Aorta (tissue), 5 donors: ENCODE data around the gene PRR12. TPM values are rescaled to one million over a fixed set of nuclear protein-coding genes. Genes with fewer than 3 reads are reported as not detected.

ENCODE experiments used
- ATAC-seq: fragments of 200-7000 bp; cut with Tn5 transposase; one replicate; pipeline ENCODE4 v1.9.1; 2022; ENCODE audit warnings: moderate library complexity; ENCODE audit not compliant: low FRiP score
- DNase-seq, 2 donors: peaks; one replicate each; pipeline ENCODE4 v3.0.0-alpha.2; 2020
- H3K27ac ChIP-seq, 2 donors: one replicate each; pipeline ENCODE4 v1.5.1; 2013; ENCODE audit warnings: low read length in 2 of 2, mild to moderate bottlenecking in 2 of 2, moderate library complexity in 2 of 2, control low read depth in 1 of 2, inconsistent platforms in 1 of 2, low read depth in 1 of 2
- H3K27me3 ChIP-seq, 2 donors: one replicate each; pipeline ENCODE4 v1.6.1; 2013; ENCODE audit warnings: control low read depth in 1 of 2, low read length in 1 of 2, mild to moderate bottlenecking in 1 of 2, moderate library complexity in 1 of 2; ENCODE audit not compliant: insufficient read depth in 2 of 2, control insufficient read depth in 1 of 2
- H3K36me3 ChIP-seq, 2 donors: one replicate each; pipeline ENCODE4 v1.6.1; 2013; ENCODE audit warnings: control low read depth in 1 of 2, low read length in 1 of 2, mild to moderate bottlenecking in 1 of 2; ENCODE audit not compliant: insufficient read depth in 2 of 2, control insufficient read depth in 1 of 2
- H3K4me1 ChIP-seq, 2 donors: one replicate each; pipeline ENCODE4 v1.6.1; 2013; ENCODE audit warnings: low read length in 2 of 2, control low read depth in 1 of 2, mild to moderate bottlenecking in 1 of 2, moderate library complexity in 1 of 2; ENCODE audit not compliant: insufficient read depth in 2 of 2, control insufficient read depth in 1 of 2
- H3K4me3 ChIP-seq, 2 donors: one replicate each; pipeline ENCODE4 v1.5.1; 2013; ENCODE audit warnings: low read length in 2 of 2, control low read depth in 1 of 2, mild to moderate bottlenecking in 1 of 2
- H3K9me3 ChIP-seq: one replicate; pipeline ENCODE4 v1.6.1; 2013; ENCODE audit warnings: mild to moderate bottlenecking, low read length; ENCODE audit not compliant: control insufficient read depth
- WGBS, 2 donors: extraction: QIAGEN DNeasy Blood & Tissue Kit; methylation state at CpG; one replicate each; pipeline ENCODE4 v1.1.7; 2013; 5-methylcytosine and 5-hydroxymethylcytosine counted together
- intact Hi-C, 2 donors: fragments of 100-400 bp; cut with DNase I; formaldehyde crosslinking; loops; one replicate each; pipeline versions ENCODE4 v1.14.2 to v1.15.0; 2022
- polyA plus RNA-seq, 2 donors: library from polyadenylated mRNA; stranded (reverse); fragments of 200-250 nt; gene quantifications; one replicate each; pipeline ENCODE4 v1.2.3, GENCODE V29; 2013
- total RNA-seq, 2 donors: library from RNA; stranded (reverse); fragmentation: NEBNext Ultra II Directional; extraction: Animal tissue kit (Norgen Biotek cat#: 25700); gene quantifications; one replicate each; pipeline ENCODE4 v1.2.1, GENCODE V29; 2021
- donor health status: healthy with polysubstance abuse.
- donor health status: Bipolar disorder and iron deficiency.
- donor health status: DM: no; HTN: no; CAD: no.
- donor health status: DM: no; HTN: no; CAD: no.
- donor health status: DM: yes; HTN: yes; CAD: no.

The PRR12 gene
- total and polyA plus RNA-seq, 4 donors: 2.6 to 31.3 (median 15.1) TPM

DNA sequence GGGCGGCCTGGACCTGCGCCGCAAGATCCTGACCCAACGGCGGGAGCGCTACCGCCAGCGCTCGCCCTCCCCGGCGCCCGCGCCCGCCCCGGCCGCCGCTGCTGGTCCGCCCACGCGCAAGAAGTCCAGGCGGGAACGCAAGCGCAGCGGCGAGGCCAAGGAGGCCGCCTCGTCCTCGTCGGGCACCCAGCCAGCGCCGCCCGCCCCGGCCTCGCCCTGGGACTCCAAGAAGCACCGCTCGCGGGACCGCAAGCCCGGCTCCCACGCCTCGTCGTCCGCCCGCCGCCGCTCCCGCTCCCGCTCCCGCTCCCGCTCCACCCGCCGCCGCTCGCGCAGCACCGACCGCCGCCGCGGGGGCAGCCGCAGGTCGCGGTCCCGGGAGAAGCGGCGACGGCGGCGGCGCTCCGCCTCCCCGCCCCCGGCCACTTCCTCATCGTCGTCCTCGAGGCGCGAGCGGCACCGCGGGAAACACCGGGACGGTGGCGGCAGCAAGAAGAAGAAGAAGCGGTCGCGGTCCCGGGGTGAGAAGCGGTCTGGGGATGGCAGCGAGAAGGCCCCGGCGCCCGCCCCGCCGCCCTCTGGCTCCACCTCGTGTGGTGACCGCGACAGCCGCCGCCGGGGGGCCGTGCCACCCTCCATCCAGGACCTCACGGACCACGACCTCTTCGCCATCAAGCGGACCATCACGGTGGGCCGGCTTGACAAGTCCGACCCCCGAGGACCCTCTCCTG lies 61.0 kb downstream of the PRR12 start:
- 94 to 96% methylated on average over 91 to 110 of the region's 110 CpGs for WGBS, 2 donors
- Histone ChIP-seq H3K36me3 (no peaks in the 10 kb centered on the region), H3K4me1 (no peaks in the 10 kb centered on the region), H3K27ac (no peak overlapping the region), H3K9me3 (no peaks in the 10 kb centered on the region), H3K27me3 (no peaks in the 10 kb centered on the region), H3K4me3 (no peak overlapping the region)
- ATAC-seq: no peak
- intact Hi-C loops: no loop called here
- peak in 1 of 2 donors; percentile 75 for DNase-seq

DNA sequence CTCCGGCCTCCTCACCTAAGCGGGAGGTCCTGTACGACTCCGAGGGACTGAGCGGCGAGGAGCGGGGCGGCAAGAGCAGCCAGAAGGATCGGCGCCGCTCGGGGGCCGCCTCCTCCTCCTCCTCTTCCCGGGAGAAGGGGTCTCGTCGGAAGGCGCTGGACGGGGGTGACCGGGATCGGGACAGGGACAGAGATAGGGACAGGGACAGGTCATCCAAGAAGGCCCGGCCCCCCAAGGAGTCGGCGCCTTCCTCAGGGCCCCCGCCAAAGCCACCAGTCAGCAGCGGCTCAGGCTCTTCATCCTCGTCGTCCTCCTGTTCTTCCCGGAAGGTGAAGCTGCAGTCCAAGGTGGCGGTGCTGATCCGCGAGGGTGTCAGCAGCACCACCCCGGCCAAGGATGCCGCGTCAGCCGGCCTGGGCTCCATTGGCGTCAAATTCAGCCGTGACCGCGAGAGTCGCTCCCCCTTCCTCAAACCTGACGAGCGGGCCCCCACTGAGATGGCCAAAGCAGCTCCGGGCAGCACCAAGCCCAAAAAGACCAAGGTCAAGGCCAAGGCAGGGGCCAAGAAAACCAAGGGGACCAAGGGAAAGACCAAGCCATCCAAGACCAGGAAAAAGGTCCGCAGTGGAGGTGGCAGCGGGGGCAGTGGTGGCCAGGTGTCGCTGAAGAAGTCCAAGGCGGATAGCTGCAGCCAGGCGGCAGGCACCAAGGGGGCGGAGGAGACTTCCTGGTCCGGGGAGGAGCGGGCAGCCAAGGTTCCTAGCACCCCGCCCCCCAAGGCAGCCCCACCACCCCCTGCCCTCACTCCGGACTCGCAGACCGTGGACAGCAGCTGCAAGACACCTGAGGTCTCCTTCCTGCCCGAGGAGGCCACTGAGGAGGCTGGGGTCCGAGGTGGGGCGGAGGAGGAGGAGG lies 61.8 kb downstream of the PRR12 start:
- ATAC-seq: no peak
- intact Hi-C loops: no loop called here
- Histone ChIP-seq H3K4me3 (no peak overlapping the region), H3K9me3 (no peaks in the 10 kb centered on the region), H3K4me1 (no peaks in the 10 kb centered on the region), H3K27ac (no peak overlapping the region), H3K36me3 (no peaks in the 10 kb centered on the region), H3K27me3 (no peaks in the 10 kb centered on the region)
- WGBS, 2 donors: 92% methylated on average over 52 to 58 of the region's 58 CpGs
- peak in 1 of 2 donors; percentile 70 for DNase-seq

DNA sequence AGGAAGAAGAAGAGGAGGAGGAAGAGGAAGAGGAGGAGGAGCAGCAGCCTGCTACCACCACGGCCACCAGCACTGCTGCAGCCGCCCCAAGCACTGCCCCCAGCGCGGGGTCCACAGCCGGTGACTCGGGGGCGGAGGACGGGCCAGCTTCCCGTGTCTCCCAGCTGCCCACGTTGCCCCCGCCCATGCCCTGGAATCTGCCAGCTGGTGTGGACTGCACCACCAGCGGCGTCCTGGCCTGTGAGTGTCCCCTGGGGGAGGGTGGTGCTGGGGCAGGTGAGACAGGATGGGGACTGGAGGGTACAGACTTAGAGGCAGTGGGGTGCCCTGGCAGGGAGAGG lies 62.5 kb downstream of the PRR12 start:
- H3K27ac ChIP-seq: no peak overlapping the region
- 80 to 85% methylated on average over 13 of the region's 13 CpGs for WGBS, 2 donors
- ATAC-seq: no peak

DNA sequence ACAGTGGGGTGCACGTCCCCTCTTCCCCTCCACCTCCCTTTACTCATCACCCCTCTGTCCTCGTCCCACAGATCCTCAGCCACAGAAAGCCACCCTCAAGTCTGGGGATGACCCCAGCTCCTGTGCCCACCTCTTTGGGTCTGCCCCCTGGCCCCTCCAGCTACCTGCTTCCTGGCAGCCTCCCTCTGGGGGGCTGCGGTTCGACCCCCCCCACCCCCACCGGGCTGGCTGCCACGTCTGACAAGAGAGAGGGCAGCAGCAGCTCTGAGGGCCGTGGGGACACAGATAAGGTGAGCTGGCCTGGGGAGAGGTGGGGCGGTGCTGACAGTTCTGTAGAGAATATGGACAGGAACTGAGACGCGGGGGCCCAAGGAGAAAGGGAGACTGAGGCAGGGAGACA lies 63.6 kb downstream of the PRR12 start:
- ATAC-seq (no peak), DNase-seq (peak in 1 of 2 donors; percentile 67)
- H3K36me3 ChIP-seq: peaks cover 0 to 2% of the 10 kb centered on the region in 2 donors
- WGBS, 2 donors: 78 to 82% methylated on average over 10 of the region's 10 CpGs
- no peaks in the 10 kb centered on the region for H3K27me3 ChIP-seq
- no peaks in the 10 kb centered on the region for H3K9me3 ChIP-seq
- no peak overlapping the region for H3K4me3 ChIP-seq
- intact Hi-C loops: no loop called here
- no peaks in the 10 kb centered on the region for H3K4me1 ChIP-seq
- no peak overlapping the region for H3K27ac ChIP-seq

More for the DNA sequence above, 62.5 kb downstream of the PRR12 start:
- peak in 1 of 2 donors; percentile 70 for DNase-seq
- H3K27me3 ChIP-seq: no peaks in the 10 kb centered on the region
- H3K4me3 ChIP-seq: no peak overlapping the region
- H3K9me3 ChIP-seq: no peaks in the 10 kb centered on the region
- no peaks in the 10 kb centered on the region for H3K36me3 ChIP-seq
- intact Hi-C loops: no loop called here
- H3K4me1 ChIP-seq: no peaks in the 10 kb centered on the region

DNA sequence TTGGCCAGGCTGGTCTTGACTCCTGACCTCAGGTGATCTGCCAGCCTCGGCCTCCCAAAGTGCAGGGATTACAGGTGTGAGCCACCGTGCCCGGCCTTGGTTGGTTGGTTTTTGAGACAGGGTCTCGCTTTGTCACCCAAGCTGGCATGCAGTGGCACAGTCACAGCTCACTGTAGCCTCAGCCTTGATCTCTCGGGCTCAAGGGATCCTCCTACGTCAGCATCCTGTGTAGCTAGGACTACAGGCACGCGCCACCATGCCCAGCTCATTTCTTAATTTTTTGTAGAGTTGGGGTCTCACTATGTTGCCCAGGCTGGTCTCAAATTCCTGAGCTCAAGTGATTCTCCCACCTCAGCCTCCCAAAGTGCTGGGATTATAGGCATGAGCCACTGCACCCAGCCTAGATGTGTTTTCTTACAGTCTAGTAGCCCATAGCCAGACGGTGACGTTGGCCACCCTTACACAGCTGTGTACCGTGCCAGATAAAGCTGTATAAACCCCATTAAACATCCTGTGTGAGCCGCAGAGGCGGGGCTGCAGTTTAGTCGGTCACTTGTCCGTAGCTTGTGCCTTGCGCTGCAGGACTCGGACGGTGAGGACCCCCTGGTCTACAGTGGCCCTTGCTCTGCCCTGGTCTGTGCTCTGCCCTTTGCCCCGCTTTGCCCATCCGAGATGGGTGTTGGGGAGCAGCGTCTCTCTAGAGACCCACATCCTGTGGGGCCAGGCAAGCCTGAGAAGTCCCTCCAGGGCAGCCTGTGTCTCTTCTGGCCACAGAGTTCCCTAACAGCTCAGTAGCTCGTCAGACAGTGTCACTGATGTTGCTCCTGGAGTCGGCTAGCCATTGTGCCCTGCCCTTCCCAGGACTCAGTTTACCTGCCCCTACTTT lies 64.8 kb downstream of the PRR12 start:
- Histone ChIP-seq H3K27me3 (no peaks in the 10 kb centered on the region), H3K9me3 (no peaks in the 10 kb centered on the region), H3K36me3 (peaks cover 0 to 2% of the 10 kb centered on the region in 2 donors), H3K27ac (no peak overlapping the region), H3K4me1 (no peaks in the 10 kb centered on the region), H3K4me3 (no peak overlapping the region)
- no peak for DNase-seq
- WGBS, 2 donors: 75 to 76% methylated on average over 23 of the region's 23 CpGs
- ATAC-seq: no peak
- intact Hi-C loops: no loop called here

DNA sequence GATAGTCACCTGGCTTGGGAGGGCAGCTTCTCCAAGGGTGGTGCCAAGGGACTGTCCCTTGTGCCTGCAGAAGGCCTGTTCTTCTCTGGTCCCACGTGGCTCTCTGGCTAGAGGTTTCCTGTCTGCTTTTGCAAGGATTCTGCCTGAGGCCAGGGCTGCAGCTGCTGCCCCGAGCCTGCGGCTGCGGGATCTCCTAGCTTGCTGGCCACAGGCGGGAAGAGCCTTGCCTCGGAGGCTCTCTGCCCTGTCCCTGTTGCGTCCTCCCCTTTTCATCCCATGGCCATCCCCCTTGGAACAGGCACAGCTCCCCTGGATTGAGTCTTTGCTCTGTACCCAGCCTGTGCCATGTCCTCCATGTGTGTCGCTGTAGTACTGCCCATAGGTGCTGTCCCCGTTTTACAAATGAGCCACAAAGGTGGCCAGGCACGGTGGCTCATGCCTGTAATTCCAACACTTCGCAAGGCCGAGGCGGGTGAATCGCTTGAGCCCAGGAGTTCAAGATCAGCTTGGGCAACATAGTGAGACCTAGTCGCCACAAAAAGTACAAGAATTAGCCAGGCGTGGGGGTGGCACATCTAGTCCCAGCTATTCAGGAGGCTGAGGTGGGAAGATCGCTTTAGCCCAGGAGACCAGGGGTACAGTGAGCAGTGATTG lies 65.6 kb downstream of the PRR12 start:
- Histone ChIP-seq H3K27ac (no peak overlapping the region), H3K9me3 (no peaks in the 10 kb centered on the region), H3K27me3 (no peaks in the 10 kb centered on the region), H3K36me3 (peaks cover 0 to 2% of the 10 kb centered on the region in 2 donors), H3K4me1 (no peaks in the 10 kb centered on the region), H3K4me3 (no peak overlapping the region)
- DNase-seq (no peak), ATAC-seq (no peak)
- 87 to 90% methylated on average over 17 of the region's 17 CpGs for WGBS, 2 donors
- intact Hi-C loops: no loop called here

DNA sequence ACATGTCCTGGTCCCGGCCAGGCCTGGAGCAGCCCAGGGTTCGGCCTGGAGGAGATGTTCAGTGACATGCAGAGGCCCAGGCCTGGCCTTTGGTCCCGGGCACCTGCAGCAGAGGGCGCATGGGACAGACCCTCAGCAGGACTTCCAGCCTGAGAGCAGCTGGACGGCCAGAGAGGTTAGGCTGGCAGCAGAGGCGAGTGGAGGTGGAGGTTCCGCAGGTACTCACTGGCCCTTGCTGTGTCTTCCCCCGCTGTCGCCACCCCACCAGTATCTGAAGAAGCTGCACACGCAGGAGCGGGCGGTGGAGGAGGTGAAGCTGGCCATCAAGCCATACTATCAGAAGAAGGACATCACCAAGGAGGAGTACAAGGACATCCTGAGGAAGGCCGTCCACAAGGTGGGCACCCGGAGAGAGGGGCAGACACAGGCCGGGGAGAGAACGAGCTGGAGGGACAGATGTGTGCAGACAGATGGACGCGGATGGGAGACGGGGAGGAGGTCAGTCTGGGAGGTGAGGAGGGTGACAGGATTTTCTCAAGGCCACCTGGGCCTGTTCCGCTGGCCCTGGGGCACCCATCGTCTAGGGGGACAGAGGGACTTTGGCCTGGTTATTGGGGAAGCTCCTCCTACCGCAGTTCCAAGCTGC lies 66.6 kb downstream of the PRR12 start:
- peaks cover 0 to 2% of the 10 kb centered on the region in 2 donors for H3K36me3 ChIP-seq
- intact Hi-C loops: no loop called here
- H3K4me1 ChIP-seq: no peaks in the 10 kb centered on the region
- ATAC-seq (no peak), DNase-seq (no peak)
- H3K9me3 ChIP-seq: no peaks in the 10 kb centered on the region
- no peak overlapping the region for H3K4me3 ChIP-seq
- H3K27ac ChIP-seq: no peak overlapping the region
- no peaks in the 10 kb centered on the region for H3K27me3 ChIP-seq
- 86 to 88% methylated on average over 22 of the region's 22 CpGs for WGBS, 2 donors

DNA sequence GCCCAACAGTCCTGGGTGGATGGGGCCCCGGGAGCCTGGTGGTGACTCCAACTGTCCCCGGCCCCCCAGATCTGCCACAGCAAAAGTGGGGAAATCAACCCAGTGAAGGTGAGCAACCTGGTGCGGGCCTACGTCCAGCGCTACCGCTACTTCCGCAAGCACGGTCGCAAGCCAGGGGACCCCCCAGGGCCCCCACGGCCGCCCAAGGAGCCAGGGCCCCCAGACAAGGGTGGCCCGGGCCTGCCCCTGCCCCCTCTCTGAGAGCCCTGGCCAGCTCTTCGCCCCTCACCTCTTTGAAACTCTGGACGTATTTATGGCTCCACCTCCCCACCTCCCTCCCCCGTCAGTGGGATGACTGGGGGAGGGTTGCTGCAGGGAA lies 67.1 kb downstream of the PRR12 start:
- Histone ChIP-seq H3K36me3 (peaks cover 0 to 2% of the 10 kb centered on the region in 2 donors), H3K27ac (no peak overlapping the region), H3K27me3 (no peaks in the 10 kb centered on the region), H3K4me1 (no peaks in the 10 kb centered on the region), H3K9me3 (no peaks in the 10 kb centered on the region), H3K4me3 (no peak overlapping the region)
- ATAC-seq (no peak), DNase-seq (no peak)
- intact Hi-C loops: no loop called here
- 75 to 79% methylated on average over 13 to 15 of the region's 15 CpGs for WGBS, 2 donors
